H9 (cell line): ENCODE data around the gene SPSB3. TPM values are rescaled to one million over a fixed set of nuclear protein-coding genes. Genes with fewer than 3 reads are reported as not detected.

Experiments
- DNase-seq: peaks from one replicate; pipeline ENCODE4 v3.0.0-alpha.2; 2017
- H2AFZ ChIP-seq: one replicate; pipeline ENCODE4 v1.6.1; 2013; ENCODE audit warnings: mild to moderate bottlenecking, low read length, control low read depth, moderate library complexity
- H2AK5ac ChIP-seq: 2 replicates; pipeline ENCODE4 v1.6.1; 2013; ENCODE audit warnings: low read length, control low read depth, mixed read lengths; ENCODE audit not compliant: insufficient read length
- H2BK120ac ChIP-seq: one replicate; pipeline ENCODE4 v1.6.1; 2013; ENCODE audit warnings: low read depth, mild to moderate bottlenecking, low read length, control low read depth, inconsistent platforms; ENCODE audit not compliant: poor library complexity, severe bottlenecking
- H2BK12ac ChIP-seq: 2 replicates; pipeline ENCODE4 v1.6.1; 2013; ENCODE audit warnings: low read length, control low read depth, mixed read lengths, low read depth; ENCODE audit not compliant: insufficient read length
- H2BK15ac ChIP-seq: 2 replicates; pipeline ENCODE4 v1.6.1; 2013; ENCODE audit warnings: low read depth, low read length, control low read depth
- H2BK20ac ChIP-seq: one replicate; pipeline ENCODE4 v1.6.1; 2013; ENCODE audit warnings: low read depth, mild to moderate bottlenecking, low read length, control low read depth, inconsistent platforms; ENCODE audit not compliant: poor library complexity, severe bottlenecking
- H2BK5ac ChIP-seq: 2 replicates; pipeline ENCODE4 v1.6.1; 2013; ENCODE audit warnings: low read length, control low read depth, mixed read lengths; ENCODE audit not compliant: insufficient read length
- H3K14ac ChIP-seq: 2 replicates; pipeline ENCODE4 v1.6.1; 2013; ENCODE audit warnings: low read length, control low read depth; ENCODE audit not compliant: insufficient read depth
- H3K18ac ChIP-seq: 2 replicates; pipeline ENCODE4 v1.6.1; 2013; ENCODE audit warnings: low read depth, mild to moderate bottlenecking, mixed read lengths, low read length, control low read depth; ENCODE audit not compliant: insufficient read length
- H3K23ac ChIP-seq: 2 replicates; pipeline ENCODE4 v1.6.1; 2013; ENCODE audit warnings: low read length, control low read depth, mixed read lengths, low read depth; ENCODE audit not compliant: insufficient read length
- H3K23me2 ChIP-seq: 2 replicates; pipeline ENCODE4 v1.6.1; 2013; ENCODE audit warnings: low read depth, mild to moderate bottlenecking, mixed read lengths, low read length, control low read depth; ENCODE audit not compliant: insufficient read length, poor library complexity, severe bottlenecking
- H3K27ac ChIP-seq: 2 replicates; pipeline ENCODE4 v1.5.1; 2013; ENCODE audit warnings: low read length, control low read depth, mixed read lengths, low read depth; ENCODE audit not compliant: insufficient read length
- H3K27me3 ChIP-seq: 2 replicates; pipeline ENCODE4 v1.6.1; 2013; ENCODE audit warnings: low read length, control low read depth, inconsistent platforms; ENCODE audit not compliant: insufficient read depth
- H3K4ac ChIP-seq: 2 replicates; pipeline ENCODE4 v1.6.1; 2013; ENCODE audit warnings: low read depth, mild to moderate bottlenecking, control low read depth, inconsistent platforms, low read length, moderate library complexity
- H3K4me1 ChIP-seq: 2 replicates; pipeline ENCODE4 v1.6.1; 2013; ENCODE audit warnings: low read length, control low read depth, inconsistent platforms; ENCODE audit not compliant: insufficient read depth
- H3K4me2 ChIP-seq: 2 replicates; pipeline ENCODE4 v1.6.1; 2013; ENCODE audit warnings: low read length, control low read depth, mixed read lengths; ENCODE audit not compliant: insufficient read length, insufficient read depth
- H3K56ac ChIP-seq: 2 replicates; pipeline ENCODE4 v1.6.1; 2013; ENCODE audit warnings: low read depth, mild to moderate bottlenecking, mixed read lengths, low read length, control low read depth; ENCODE audit not compliant: insufficient read length
- H3K79me1 ChIP-seq: 2 replicates; pipeline ENCODE4 v1.6.1; 2013; ENCODE audit warnings: low read depth, mild to moderate bottlenecking, moderate library complexity, low read length, control low read depth, inconsistent platforms; ENCODE audit not compliant: insufficient read depth, poor library complexity, severe bottlenecking
- H3K79me2 ChIP-seq: 2 replicates; pipeline ENCODE4 v1.6.1; 2013; ENCODE audit warnings: low read length, control low read depth, inconsistent platforms; ENCODE audit not compliant: insufficient read depth
- H3K9ac ChIP-seq: 2 replicates; pipeline ENCODE4 v1.6.1; 2013; ENCODE audit warnings: low read length, control low read depth, mixed read lengths; ENCODE audit not compliant: insufficient read length; ENCODE audit errors: extremely low read depth
- H3K9me3 ChIP-seq: one replicate; pipeline ENCODE4 v1.6.1; 2013; ENCODE audit warnings: low read depth, low read length, inconsistent platforms; ENCODE audit not compliant: control insufficient read depth
- H3T11ph ChIP-seq: one replicate; pipeline ENCODE4 v1.6.1; 2013; ENCODE audit warnings: mild to moderate bottlenecking, low read length, control low read depth, inconsistent platforms
- H4K20me1 ChIP-seq: one replicate; pipeline ENCODE4 v1.6.1; 2013; ENCODE audit not compliant: control insufficient read depth, insufficient read length, insufficient read depth
- H4K5ac ChIP-seq: 2 replicates; pipeline ENCODE4 v1.6.1; 2013; ENCODE audit warnings: low read depth, mild to moderate bottlenecking, mixed read lengths, low read length, control low read depth; ENCODE audit not compliant: insufficient read length
- H4K8ac ChIP-seq: replicated peaks from 2 replicates; pipeline ENCODE4 v1.6.1; 2013; ENCODE audit warnings: low read length, control low read depth, mixed read lengths, low read depth; ENCODE audit not compliant: insufficient read length
- H4K91ac ChIP-seq: 2 replicates; pipeline ENCODE4 v1.6.1; 2013; ENCODE audit warnings: low read depth, mild to moderate bottlenecking, moderate library complexity, mixed read lengths, low read length, control low read depth; ENCODE audit not compliant: insufficient read length
- H3K27ac Mint-ChIP-seq, 3 experiments: 2 replicates in 2 of 3; 3 replicates in 1 of 3; pipeline ENCODE4 v1.8.0; 2020 to 2021; ENCODE audit warnings: mixed read lengths in 3 of 3, mild to moderate bottlenecking in 1 of 3, moderate library complexity in 1 of 3
- H3K27me3 Mint-ChIP-seq: 2 replicates; pipeline ENCODE4 v1.8.0; 2021; ENCODE audit warnings: low read depth, mild to moderate bottlenecking, moderate library complexity, mixed read lengths
- H3K36me3 Mint-ChIP-seq, 3 experiments: 2 replicates in 2 of 3; 3 replicates in 1 of 3; pipeline ENCODE4 v1.8.0; 2020 to 2021; ENCODE audit warnings: low read depth in 3 of 3, mixed read lengths in 3 of 3; ENCODE audit not compliant: insufficient read depth in 1 of 3
- H3K4me1 Mint-ChIP-seq, 2 experiments: 2 replicates each; pipeline ENCODE4 v1.8.0; 2020; ENCODE audit warnings: mixed read lengths in 2 of 2
- H3K4me3 Mint-ChIP-seq, 2 experiments: 2 replicates in 1 of 2; 3 replicates in 1 of 2; pipeline ENCODE4 v1.8.0; 2020 to 2021; ENCODE audit warnings: mild to moderate bottlenecking in 2 of 2, mixed read lengths in 2 of 2, moderate library complexity in 1 of 2
- H3K9me3 Mint-ChIP-seq, 2 experiments: 2 replicates in 1 of 2; 3 replicates in 1 of 2; pipeline ENCODE4 v1.8.0; 2020; ENCODE audit warnings: mild to moderate bottlenecking in 2 of 2, mixed read lengths in 2 of 2, moderate library complexity in 1 of 2
- WGBS: extraction: QIAGEN DNeasy Blood & Tissue Kit; methylation state at CpG from one replicate; pipeline ENCODE4 v1.1.7; 2013; ENCODE audit warnings: missing lambda C conversion rate, low lambda C conversion rate, mixed read lengths; ENCODE audit not compliant: insufficient read length; ENCODE audit errors: extremely low coverage; 5-methylcytosine and 5-hydroxymethylcytosine counted together
- total RNA-seq: library from RNA; stranded (reverse); gene quantifications from 2 replicates; pipeline ENCODE4 v1.2.1, GENCODE V29; 2021
- TF ChIP-seq, protein P1 (sequence below): fragments of 200-600 bp; sonication (generic); conservative IDR thresholded peaks from 3 replicates; pipeline ENCODE4 v1.8.0; 2021; ENCODE audit warnings: antibody characterized with exemption, mild to moderate bottlenecking

Gene SPSB3
- total RNA-seq, 1 experiment from 2014 or later: 19.9 TPM

DNA sequence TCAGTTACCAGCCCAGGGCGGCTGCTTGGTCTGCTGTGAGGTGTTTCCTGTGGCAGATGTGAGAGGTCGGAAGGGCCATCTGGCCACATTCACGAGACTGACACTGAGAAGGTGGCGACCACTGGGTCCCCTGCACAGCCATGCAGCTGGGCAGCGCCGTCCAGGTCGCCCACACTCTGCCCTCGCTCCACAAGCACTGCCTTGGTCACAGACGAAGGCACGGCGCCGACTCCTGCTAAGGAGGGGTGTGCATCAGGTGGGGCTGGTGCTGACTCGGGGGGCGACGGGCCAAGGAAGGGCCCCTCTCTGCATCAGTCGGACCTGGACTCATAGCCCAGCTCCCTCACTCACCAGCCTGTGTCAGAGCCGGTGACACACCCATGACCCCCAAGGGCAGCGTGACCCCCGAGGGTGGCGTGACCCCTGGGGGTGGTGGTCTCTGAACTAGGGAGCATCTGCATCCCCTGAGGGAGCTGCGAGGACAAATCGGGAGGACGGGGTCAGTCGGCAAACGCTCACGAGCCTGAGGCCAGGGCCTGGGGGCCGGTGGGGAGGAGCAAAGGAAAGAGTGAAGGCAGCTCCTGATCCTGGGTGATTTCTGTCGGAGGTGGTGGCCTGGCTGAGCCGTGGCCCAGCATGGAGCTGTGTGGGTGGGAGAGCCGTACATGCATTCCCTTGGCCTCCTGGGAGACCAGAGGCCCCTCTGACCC is 41.4 kb downstream of the SPSB3 start:
- peaks cover 3% of the 10 kb centered on the region for H4K20me1 ChIP-seq
- H2BK15ac ChIP-seq: no peak overlapping the region
- no peaks in the 10 kb centered on the region for H3K4me1 ChIP-seq
- H3K23ac ChIP-seq: no peak overlapping the region
- TF ChIP-seq, protein P1, sequence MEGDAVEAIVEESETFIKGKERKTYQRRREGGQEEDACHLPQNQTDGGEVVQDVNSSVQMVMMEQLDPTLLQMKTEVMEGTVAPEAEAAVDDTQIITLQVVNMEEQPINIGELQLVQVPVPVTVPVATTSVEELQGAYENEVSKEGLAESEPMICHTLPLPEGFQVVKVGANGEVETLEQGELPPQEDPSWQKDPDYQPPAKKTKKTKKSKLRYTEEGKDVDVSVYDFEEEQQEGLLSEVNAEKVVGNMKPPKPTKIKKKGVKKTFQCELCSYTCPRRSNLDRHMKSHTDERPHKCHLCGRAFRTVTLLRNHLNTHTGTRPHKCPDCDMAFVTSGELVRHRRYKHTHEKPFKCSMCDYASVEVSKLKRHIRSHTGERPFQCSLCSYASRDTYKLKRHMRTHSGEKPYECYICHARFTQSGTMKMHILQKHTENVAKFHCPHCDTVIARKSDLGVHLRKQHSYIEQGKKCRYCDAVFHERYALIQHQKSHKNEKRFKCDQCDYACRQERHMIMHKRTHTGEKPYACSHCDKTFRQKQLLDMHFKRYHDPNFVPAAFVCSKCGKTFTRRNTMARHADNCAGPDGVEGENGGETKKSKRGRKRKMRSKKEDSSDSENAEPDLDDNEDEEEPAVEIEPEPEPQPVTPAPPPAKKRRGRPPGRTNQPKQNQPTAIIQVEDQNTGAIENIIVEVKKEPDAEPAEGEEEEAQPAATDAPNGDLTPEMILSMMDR: no peak
- no CpG with 5 or more reads among the region's 30 CpGs for WGBS
- no peak overlapping the region for H3K18ac ChIP-seq
- H2BK20ac ChIP-seq: no peak overlapping the region
- H3K9me3 ChIP-seq: peaks cover 15% of the 10 kb centered on the region
- no peak overlapping the region; the same call in 1 of the 2 replicates for H3K14ac ChIP-seq
- no peak overlapping the region for H3T11ph ChIP-seq
- H3K79me2 ChIP-seq: no peaks in the 10 kb centered on the region
- H4K5ac ChIP-seq: no peak overlapping the region
- Mint-ChIP-seq H3K4me1 (no peaks in the 10 kb centered on the region), H3K9me3 (no peaks in the 10 kb centered on the region), H3K27ac (no peak overlapping the region), H3K36me3 (peaks cover 0 to 3% (median 0%) of the 10 kb centered on the region in 3 experiments; a peak in 3 of 7 replicates), H3K27me3 (no peaks in the 10 kb centered on the region; the same call in 1 of the 2 replicates), H3K4me3 (no peak overlapping the region)
- no peak overlapping the region for H3K4me2 ChIP-seq
- no peak overlapping the region for H2AK5ac ChIP-seq
- H2AFZ ChIP-seq: no peak overlapping the region
- no peak overlapping the region for H4K91ac ChIP-seq
- no peak overlapping the region for H2BK12ac ChIP-seq
- H2BK5ac ChIP-seq: no peak overlapping the region
- no peak overlapping the region for H3K4ac ChIP-seq
- no peak for DNase-seq
- H3K9ac ChIP-seq: no peak overlapping the region
- no peaks in the 10 kb centered on the region for H3K79me1 ChIP-seq
- no peaks in the 10 kb centered on the region for H3K27me3 ChIP-seq
- no peak overlapping the region for H3K27ac ChIP-seq
- no peak overlapping the region for H3K56ac ChIP-seq
- H4K8ac ChIP-seq: no peak overlapping the region
- H3K23me2 ChIP-seq: no peaks in the 10 kb centered on the region
- H2BK120ac ChIP-seq: no peak overlapping the region
